ENCODE measurements around the gene CACNA1D. TPM values are rescaled to one million over a fixed set of nuclear protein-coding genes. Genes with fewer than 3 reads are reported as not detected.

Gene CACNA1D
- total and polyA plus RNA-seq, 8 donors, result 5.3 to 22.8 (median 11.6) TPM

- Histone ChIP-seq H3K9me3 (no peaks in the 10 kb centered on the region), H3K4me3 (no peak overlapping the region), H3K27me3 (no peaks in the 10 kb centered on the region), H3K27ac (no peak overlapping the region), H3K4me1 (no peaks in the 10 kb centered on the region), H3K36me3 (no peaks in the 10 kb centered on the region)
- 67 to 76% methylated on average over 8 of the region's 8 CpGs for WGBS, 2 donors
- intact Hi-C loops (cut with DNase I), result no loop called here
- DNase-seq (no peak), FAIRE-seq (no peak), ATAC-seq (peak in 2 of 4 donors; percentile 64 to 69)
- no peak for TF ChIP-seq CTCF (IDR thresholded peaks at IDR 0.05)
Measured at GRCh38 chr3:53617893-53618523, 123.6 kb downstream of the CACNA1D start.

GRCh38 chr3:53618524-53618906 lies 124.1 kb downstream of the CACNA1D start:
- DNase-seq, result no peak
- Histone ChIP-seq H3K4me3 (no peak overlapping the region), H3K4me1 (no peaks in the 10 kb centered on the region), H3K36me3 (no peaks in the 10 kb centered on the region), H3K27ac (no peak overlapping the region), H3K9me3 (no peaks in the 10 kb centered on the region), H3K27me3 (no peaks in the 10 kb centered on the region)
- no peak for TF ChIP-seq CTCF (IDR thresholded peaks at IDR 0.05)
- WGBS, 2 donors, result 70 to 88% methylated on average over 6 of the region's 6 CpGs
- no peak for FAIRE-seq
- no peak for ATAC-seq
- intact Hi-C loops (cut with DNase I), result no loop called here

GRCh38 chr3:53618936-53619335 lies 124.5 kb downstream of the CACNA1D start:
- intact Hi-C loops (cut with DNase I), result no loop called here

GRCh38 chr3:53624061-53624857 lies 129.8 kb downstream of the CACNA1D start:
- Histone ChIP-seq H3K27me3 (no peaks in the 10 kb centered on the region), H3K9me3 (no peaks in the 10 kb centered on the region), H3K27ac (no peak overlapping the region), H3K4me3 (no peak overlapping the region), H3K36me3 (no peaks in the 10 kb centered on the region), H3K4me1 (no peaks in the 10 kb centered on the region)
- no peak for DNase-seq
- ATAC-seq, result no peak
- no peak for FAIRE-seq
- 70 to 78% methylated on average over 10 of the region's 10 CpGs for WGBS, 2 donors
- no peak for TF ChIP-seq CTCF (IDR thresholded peaks at IDR 0.05)
- intact Hi-C loops (cut with DNase I), result no loop called here

More at GRCh38 chr3:53618936-53619335, 124.5 kb downstream of the CACNA1D start:
- no peak overlapping the region for H3K27ac ChIP-seq
- no peaks in the 10 kb centered on the region for H3K36me3 ChIP-seq
- FAIRE-seq, result no peak
- ATAC-seq, result no peak
- no peak for TF ChIP-seq CTCF (IDR thresholded peaks at IDR 0.05)
- no peaks in the 10 kb centered on the region for H3K27me3 ChIP-seq
- DNase-seq, result no peak
- H3K4me1 ChIP-seq, result no peaks in the 10 kb centered on the region
- H3K9me3 ChIP-seq, result no peaks in the 10 kb centered on the region
- 69 to 80% methylated on average over 5 of the region's 5 CpGs for WGBS, 2 donors
- no peak overlapping the region for H3K4me3 ChIP-seq

- FAIRE-seq (no peak), DNase-seq (no peak), ATAC-seq (no peak)
- Histone ChIP-seq H3K36me3 (no peaks in the 10 kb centered on the region), H3K9me3 (no peaks in the 10 kb centered on the region), H3K4me3 (no peak overlapping the region), H3K27ac (no peak overlapping the region), H3K27me3 (no peaks in the 10 kb centered on the region), H3K4me1 (peaks cover 0 to 7% (median 0%) of the 10 kb centered on the region in 3 donors)
- WGBS, 2 donors, result 65 to 78% methylated on average over 3 of the region's 3 CpGs
- intact Hi-C loops (cut with DNase I), result no loop called here
- TF ChIP-seq CTCF (IDR thresholded peaks at IDR 0.05), result no peak
Measured at GRCh38 chr3:53626876-53627275, 132.5 kb downstream of the CACNA1D start.
